Neural cell (in vitro differentiated cells): ENCODE data around the gene CLEC16A. TPM values are rescaled to one million over a fixed set of nuclear protein-coding genes. Genes with fewer than 3 reads are reported as not detected.

Experiments used
- H2AFZ ChIP-seq: fragments of 200-600, 300-800 bp; sonication (generic), shearing (Covaris generic); 2 replicates; pipeline ENCODE4 v1.6.0; 2014; ENCODE audit warnings: low read depth, mild to moderate bottlenecking, antibody characterized with exemption, low read length, moderate library complexity
- H3F3A ChIP-seq: fragments of 200-600 bp; shearing (Covaris generic); 2 replicates; pipeline ENCODE4 v1.6.1; 2016; ENCODE audit warnings: mild to moderate bottlenecking, moderate library complexity, mixed read lengths, antibody characterized with exemption, low read length; ENCODE audit not compliant: insufficient read depth, poor library complexity, severe bottlenecking
- H3K27ac ChIP-seq: fragments of 200-600, 300-800 bp; sonication (generic), shearing (Covaris generic); 2 replicates; pipeline ENCODE4 v1.5.1; 2014; ENCODE audit warnings: mild to moderate bottlenecking, low read length, moderate library complexity
- H3K27me3 ChIP-seq: fragments of 300-800, 200-600 bp; sonication (generic), shearing (Covaris generic); 2 replicates; pipeline ENCODE4 v1.6.0; 2014; ENCODE audit warnings: mild to moderate bottlenecking, low read depth, low read length, moderate library complexity; ENCODE audit not compliant: insufficient read depth
- H3K36me3 ChIP-seq: fragments of 300-800, 200-600 bp; sonication (generic), shearing (Covaris generic); 2 replicates; pipeline ENCODE4 v1.5.1; 2014; ENCODE audit warnings: mild to moderate bottlenecking, antibody characterized with exemption, low read length, moderate library complexity; ENCODE audit not compliant: insufficient read depth
- H3K4me2 ChIP-seq: fragments of 300-800, 200-600 bp; sonication (generic), shearing (Covaris generic); 2 replicates; pipeline ENCODE4 v1.6.0; 2014; ENCODE audit warnings: mild to moderate bottlenecking, low read length
- H3K4me3 ChIP-seq: fragments of 300-800, 200-600 bp; sonication (generic), shearing (Covaris generic); 2 replicates; pipeline ENCODE4 v1.5.1; 2014; ENCODE audit warnings: mild to moderate bottlenecking, low read length, moderate library complexity
- H3K79me2 ChIP-seq: fragments of 200-600 bp; shearing (Covaris generic); replicated peaks from 2 replicates; pipeline ENCODE4 v1.6.0; 2014; ENCODE audit warnings: mild to moderate bottlenecking, low read length, moderate library complexity; ENCODE audit not compliant: insufficient read depth
- H3K9ac ChIP-seq: fragments of 300-800, 200-600 bp; sonication (generic), shearing (Covaris generic); 2 replicates; pipeline ENCODE4 v1.6.1; 2016; ENCODE audit warnings: mild to moderate bottlenecking, low read length, mixed read lengths
- H3K9me2 ChIP-seq: fragments of 200-600 bp; shearing (Covaris generic); 2 replicates; pipeline ENCODE4 v1.6.1; 2016; ENCODE audit warnings: mild to moderate bottlenecking, low read length, mixed read lengths; ENCODE audit not compliant: insufficient read depth
- H3K9me3 ChIP-seq: fragments of 200-600, 300-800 bp; sonication (generic), shearing (Covaris generic); 2 replicates; pipeline ENCODE4 v1.6.1; 2016; ENCODE audit warnings: mild to moderate bottlenecking, mixed run types, low read length, moderate library complexity, mixed read lengths
- H4K20me1 ChIP-seq: fragments of 200-600 bp; shearing (Covaris generic); 2 replicates; pipeline ENCODE4 v1.6.1; 2016; ENCODE audit warnings: mild to moderate bottlenecking, mixed run types; ENCODE audit not compliant: insufficient read depth
- EP300 ChIP-seq: fragments of 450-650 bp; conservative IDR thresholded peaks from 2 replicates; pipeline ENCODE4 v1.6.1; 2014; ENCODE audit warnings: antibody characterized with exemption, mild to moderate bottlenecking, moderate library complexity; ENCODE audit not compliant: poor library complexity, severe bottlenecking
- EZH2 ChIP-seq: fragments of 200-600, 300-800 bp; shearing (Covaris generic), sonication (generic); IDR thresholded peaks from 2 replicates; pipeline ENCODE4 v1.6.1; 2014; ENCODE audit warnings: antibody characterized with exemption, low read length, borderline replicate concordance, mild to moderate bottlenecking; ENCODE audit not compliant: insufficient read depth, poor library complexity, severe bottlenecking
- MXI1 ChIP-seq: fragments of 450-650 bp; conservative IDR thresholded peaks from 2 replicates; pipeline ENCODE4 v1.6.1; 2014; ENCODE audit warnings: antibody characterized with exemption, mild to moderate bottlenecking; ENCODE audit not compliant: poor library complexity, severe bottlenecking
- POLR2AphosphoS5 ChIP-seq: IDR thresholded peaks from 2 replicates; pipeline ENCODE4 v1.6.1; 2012
- RAD21 ChIP-seq: fragments of 450-650 bp; conservative IDR thresholded peaks from 2 replicates; pipeline ENCODE4 v1.6.1; 2014; ENCODE audit warnings: antibody characterized with exemption, mild to moderate bottlenecking, moderate library complexity
- SMC3 ChIP-seq: fragments of 450-650 bp; conservative IDR thresholded peaks from 2 replicates; pipeline ENCODE4 v1.6.1; 2014; ENCODE audit warnings: antibody characterized with exemption, mild to moderate bottlenecking, moderate library complexity; ENCODE audit not compliant: poor library complexity
- TAF1 ChIP-seq: IDR thresholded peaks from 2 replicates; pipeline ENCODE4 v1.6.1; 2012; ENCODE audit warnings: low read depth
- polyA plus RNA-seq: library from polyadenylated mRNA; depleted of rRNA; stranded (reverse); fragments of >200 nt; gene quantifications from 2 replicates; pipeline ENCODE4 v1.2.3, GENCODE V29; 2014
- TF ChIP-seq, protein P1 (sequence below): IDR thresholded peaks from 2 replicates; pipeline ENCODE4 v1.6.1; 2012; ENCODE audit warnings: borderline replicate concordance
- TF ChIP-seq, protein P2 (sequence below): fragments of 450-650 bp; IDR thresholded peaks from 2 replicates; pipeline ENCODE4 v1.5.1; 2014; ENCODE audit warnings: antibody characterized with exemption, mild to moderate bottlenecking, moderate library complexity; ENCODE audit not compliant: poor library complexity, severe bottlenecking

Gene CLEC16A
- polyA plus RNA-seq, 1 donor from 2014 or later, result 11.1 TPM

DNA sequence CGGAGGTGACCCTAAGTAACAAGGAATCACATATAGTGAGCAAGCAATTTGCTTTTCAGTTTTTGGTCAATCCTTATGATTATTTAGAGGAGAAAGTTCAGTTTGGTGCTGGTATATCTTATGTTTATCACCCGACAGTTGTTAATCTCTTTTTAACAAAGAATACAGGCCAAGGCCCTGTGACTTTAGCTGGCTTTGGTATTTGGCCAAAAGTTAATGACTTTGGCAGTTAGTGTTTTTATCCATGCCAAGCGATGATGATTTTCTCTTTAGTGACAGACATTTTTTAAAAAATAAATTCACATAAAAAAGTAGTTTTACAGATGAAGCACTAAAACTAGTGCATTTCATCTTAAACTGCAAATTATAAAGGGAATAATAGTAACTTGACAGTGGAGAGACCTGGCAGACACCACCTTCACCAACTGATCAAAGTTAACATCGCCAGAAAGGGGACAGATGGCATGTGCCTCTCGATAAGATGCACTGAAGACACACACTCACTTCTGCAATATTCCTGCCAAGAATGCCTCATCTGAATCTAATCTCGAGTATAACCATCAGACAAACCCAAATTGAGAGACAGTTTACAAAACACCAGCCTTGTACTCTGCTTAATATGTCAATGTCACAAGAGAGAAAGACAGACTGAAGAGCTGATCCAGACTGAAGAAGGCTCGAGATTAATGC is 9.0 kb upstream of the CLEC16A start:
- Histone ChIP-seq H3K9me3 (no peaks in the 10 kb centered on the region), H3K4me3 (peak overlapping the region; percentile 22), H3K27me3 (no peaks in the 10 kb centered on the region), H3F3A (no peaks in the 10 kb centered on the region), H3K9me2 (no peaks in the 10 kb centered on the region), H3K4me2 (no peak overlapping the region), H3K36me3 (no peaks in the 10 kb centered on the region), H3K79me2 (no peaks in the 10 kb centered on the region), H4K20me1 (no peaks in the 10 kb centered on the region), H3K9ac (no peak overlapping the region), H2AFZ (no peak overlapping the region), H3K27ac (no peak overlapping the region)
- TF ChIP-seq, protein P1, sequence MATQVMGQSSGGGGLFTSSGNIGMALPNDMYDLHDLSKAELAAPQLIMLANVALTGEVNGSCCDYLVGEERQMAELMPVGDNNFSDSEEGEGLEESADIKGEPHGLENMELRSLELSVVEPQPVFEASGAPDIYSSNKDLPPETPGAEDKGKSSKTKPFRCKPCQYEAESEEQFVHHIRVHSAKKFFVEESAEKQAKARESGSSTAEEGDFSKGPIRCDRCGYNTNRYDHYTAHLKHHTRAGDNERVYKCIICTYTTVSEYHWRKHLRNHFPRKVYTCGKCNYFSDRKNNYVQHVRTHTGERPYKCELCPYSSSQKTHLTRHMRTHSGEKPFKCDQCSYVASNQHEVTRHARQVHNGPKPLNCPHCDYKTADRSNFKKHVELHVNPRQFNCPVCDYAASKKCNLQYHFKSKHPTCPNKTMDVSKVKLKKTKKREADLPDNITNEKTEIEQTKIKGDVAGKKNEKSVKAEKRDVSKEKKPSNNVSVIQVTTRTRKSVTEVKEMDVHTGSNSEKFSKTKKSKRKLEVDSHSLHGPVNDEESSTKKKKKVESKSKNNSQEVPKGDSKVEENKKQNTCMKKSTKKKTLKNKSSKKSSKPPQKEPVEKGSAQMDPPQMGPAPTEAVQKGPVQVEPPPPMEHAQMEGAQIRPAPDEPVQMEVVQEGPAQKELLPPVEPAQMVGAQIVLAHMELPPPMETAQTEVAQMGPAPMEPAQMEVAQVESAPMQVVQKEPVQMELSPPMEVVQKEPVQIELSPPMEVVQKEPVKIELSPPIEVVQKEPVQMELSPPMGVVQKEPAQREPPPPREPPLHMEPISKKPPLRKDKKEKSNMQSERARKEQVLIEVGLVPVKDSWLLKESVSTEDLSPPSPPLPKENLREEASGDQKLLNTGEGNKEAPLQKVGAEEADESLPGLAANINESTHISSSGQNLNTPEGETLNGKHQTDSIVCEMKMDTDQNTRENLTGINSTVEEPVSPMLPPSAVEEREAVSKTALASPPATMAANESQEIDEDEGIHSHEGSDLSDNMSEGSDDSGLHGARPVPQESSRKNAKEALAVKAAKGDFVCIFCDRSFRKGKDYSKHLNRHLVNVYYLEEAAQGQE, result no peak
- TF ChIP-seq SMC3, result no peak

DNA sequence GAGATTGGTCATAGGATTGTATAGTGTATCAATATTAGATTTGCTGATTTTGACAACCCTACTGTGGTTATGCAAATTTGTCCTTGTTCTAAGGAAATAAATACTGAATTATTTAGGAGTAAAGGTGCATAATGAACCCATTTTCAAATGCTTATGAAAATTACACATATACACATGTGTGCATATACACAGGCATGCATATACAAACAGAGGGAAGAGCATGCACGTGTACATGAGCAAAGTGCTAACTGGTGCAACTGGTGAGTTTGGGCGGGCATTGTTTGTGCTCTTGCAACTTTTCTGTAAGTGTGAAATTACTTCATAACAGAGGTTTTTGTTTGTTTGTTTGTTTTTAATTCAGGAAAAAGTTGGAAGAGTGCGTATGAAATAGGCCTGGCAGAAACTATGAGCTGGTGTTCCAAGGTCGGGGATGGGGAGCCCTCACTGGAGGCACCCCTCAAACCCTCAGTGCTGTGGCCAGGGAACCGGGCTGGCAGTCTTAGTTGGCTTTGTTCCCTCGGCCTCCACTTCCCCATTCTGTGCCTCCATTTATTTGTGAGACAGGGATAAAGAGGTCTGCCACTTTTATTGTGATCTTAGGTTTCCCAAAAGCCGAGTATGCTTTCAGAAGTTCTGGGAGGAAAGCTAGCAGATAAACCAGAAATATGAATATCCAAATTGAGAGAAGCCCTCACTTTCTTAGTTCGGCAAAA is 7.9 kb upstream of the CLEC16A start:
- Histone ChIP-seq H4K20me1 (no peaks in the 10 kb centered on the region), H3K4me3 (no peak overlapping the region), H3K9ac (no peak overlapping the region)

More for the DNA sequence above, 7.9 kb upstream of the CLEC16A start:
- Histone ChIP-seq H2AFZ (no peak overlapping the region), H3K9me3 (no peaks in the 10 kb centered on the region), H3F3A (no peaks in the 10 kb centered on the region), H3K79me2 (peaks cover 9% of the 10 kb centered on the region), H3K36me3 (no peaks in the 10 kb centered on the region), H3K27ac (no peak overlapping the region), H3K9me2 (no peaks in the 10 kb centered on the region), H3K27me3 (no peaks in the 10 kb centered on the region), H3K4me2 (no peak overlapping the region)
- TF ChIP-seq MXI1 (no peak), SMC3 (no peak), POLR2AphosphoS5 (no peak), RAD21 (no peak), EZH2 (no peak), TAF1 (no peak), EP300 (no peak)
- TF ChIP-seq, protein P1, result no peak
- TF ChIP-seq, protein P2, sequence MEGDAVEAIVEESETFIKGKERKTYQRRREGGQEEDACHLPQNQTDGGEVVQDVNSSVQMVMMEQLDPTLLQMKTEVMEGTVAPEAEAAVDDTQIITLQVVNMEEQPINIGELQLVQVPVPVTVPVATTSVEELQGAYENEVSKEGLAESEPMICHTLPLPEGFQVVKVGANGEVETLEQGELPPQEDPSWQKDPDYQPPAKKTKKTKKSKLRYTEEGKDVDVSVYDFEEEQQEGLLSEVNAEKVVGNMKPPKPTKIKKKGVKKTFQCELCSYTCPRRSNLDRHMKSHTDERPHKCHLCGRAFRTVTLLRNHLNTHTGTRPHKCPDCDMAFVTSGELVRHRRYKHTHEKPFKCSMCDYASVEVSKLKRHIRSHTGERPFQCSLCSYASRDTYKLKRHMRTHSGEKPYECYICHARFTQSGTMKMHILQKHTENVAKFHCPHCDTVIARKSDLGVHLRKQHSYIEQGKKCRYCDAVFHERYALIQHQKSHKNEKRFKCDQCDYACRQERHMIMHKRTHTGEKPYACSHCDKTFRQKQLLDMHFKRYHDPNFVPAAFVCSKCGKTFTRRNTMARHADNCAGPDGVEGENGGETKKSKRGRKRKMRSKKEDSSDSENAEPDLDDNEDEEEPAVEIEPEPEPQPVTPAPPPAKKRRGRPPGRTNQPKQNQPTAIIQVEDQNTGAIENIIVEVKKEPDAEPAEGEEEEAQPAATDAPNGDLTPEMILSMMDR, result no peak
